Activated CD4-positive, alpha-beta T cell treated with anti-CD3 and anti-CD28 coated beads, Interleukin-2, amount 50 U/mL, for 48 hours (primary cell): ENCODE data around the gene STK25.
A peak's percentile ranks its signal among the peaks of the same experiment; 100 is the strongest.

Experiments used
- DNase-seq, 2 experiments: peaks; one replicate each; pipeline ENCODE4 v3.0.0-alpha.2; 2020

Gene STK25

GRCh38 chr2:241508240-241509154 lies at the start of gene STK25:
STK25 (minus strand) TSS chr2:241508584; CDS start chr2:241508035, 549 bp downstream.
- DNase-seq = peak; percentile 97 to 98

GRCh38 chr2:241556746-241557145 lies 48.4 kb upstream of the STK25 start:
- DNase-seq = no peak

- DNase-seq = no peak
Measured at GRCh38 chr2:241555711-241556110, 47.3 kb upstream of the STK25 start.

- no peak for DNase-seq
Measured at GRCh38 chr2:241554610-241555322, 46.4 kb upstream of the STK25 start.

- no peak for DNase-seq
Measured at GRCh38 chr2:241553981-241554380, 45.6 kb upstream of the STK25 start.

GRCh38 chr2:241553512-241553830 lies 45.1 kb upstream of the STK25 start:
- DNase-seq = no peak

GRCh38 chr2:241551998-241552737 lies 43.8 kb upstream of the STK25 start:
- DNase-seq = no peak

- no peak for DNase-seq
Measured at GRCh38 chr2:241551599-241551997, 43.2 kb upstream of the STK25 start.

GRCh38 chr2:241550616-241551580 lies 42.5 kb upstream of the STK25 start:
- no peak for DNase-seq

- DNase-seq = no peak
Measured at GRCh38 chr2:241548451-241548835, 40.1 kb upstream of the STK25 start.

GRCh38 chr2:241547781-241548450 lies 39.5 kb upstream of the STK25 start:
- no peak for DNase-seq

GRCh38 chr2:241546771-241547498 lies 38.6 kb upstream of the STK25 start:
- DNase-seq = no peak

- DNase-seq = no peak
Measured at GRCh38 chr2:241545523-241546473, 37.4 kb upstream of the STK25 start.

GRCh38 chr2:241545106-241545505 lies 36.7 kb upstream of the STK25 start:
- no peak for DNase-seq

GRCh38 chr2:241542278-241542605 lies 33.9 kb upstream of the STK25 start:
- DNase-seq = no peak

GRCh38 chr2:241541564-241542277 lies 33.3 kb upstream of the STK25 start:
- no peak for DNase-seq

- DNase-seq = peak; percentile 62 to 65
Measured at GRCh38 chr2:241540771-241541561, 32.6 kb upstream of the STK25 start.

- no peak for DNase-seq
Measured at GRCh38 chr2:241540401-241540770, 32.0 kb upstream of the STK25 start.
